HG03439 (cell line): ENCODE measurements around the gene PCDHGA9.
"Not testable (repeated sequence)": the region's sequence is repeated elsewhere in the genome, so short reads cannot be mapped to it uniquely, and the experiment has no call there.

Experiments
- ATAC-seq: cut with Tn5 transposase; IDR thresholded peaks from one replicate; pipeline ENCODE4 v1.9.1; 2021; ENCODE audit warnings: mild to moderate bottlenecking, moderate library complexity; ENCODE audit not compliant: unreplicated experiment

Gene PCDHGA9

GRCh38 chr5:141402553-141403243, at the start of gene PCDHGA9:
TSS of gene PCDHGA9 (plus strand) at chr5:141402778. CDS start at chr5:141402953, 175 bp downstream.
- ATAC-seq, result no peak

- no peak for ATAC-seq
These were observed 47.6 kb upstream of the PCDHGA9 start, which contains the start of gene PCDHGA4 for GRCh38 chr5:141354900-141355469. TSS of gene PCDHGA4 (plus strand) at chr5:141355021. CDS start at chr5:141355108, 87 bp downstream.

DNA sequence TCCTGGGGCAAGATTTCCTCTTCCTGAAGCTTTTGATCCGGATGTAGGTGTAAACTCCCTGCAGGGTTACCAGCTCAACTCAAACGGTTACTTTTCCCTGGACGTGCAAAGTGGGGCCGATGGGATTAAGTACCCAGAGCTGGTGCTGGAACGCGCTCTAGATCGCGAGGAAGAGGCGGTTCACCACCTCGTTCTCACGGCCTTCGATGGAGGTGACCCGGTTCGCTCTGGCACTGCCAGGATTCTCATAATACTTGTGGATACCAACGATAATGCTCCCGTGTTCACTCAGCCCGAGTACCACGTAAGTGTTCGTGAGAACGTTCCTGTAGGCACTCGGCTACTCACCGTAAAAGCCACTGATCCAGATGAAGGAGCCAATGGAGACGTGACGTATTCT, 46.9 kb upstream of the PCDHGA9 start:
- ATAC-seq, result no peak

DNA sequence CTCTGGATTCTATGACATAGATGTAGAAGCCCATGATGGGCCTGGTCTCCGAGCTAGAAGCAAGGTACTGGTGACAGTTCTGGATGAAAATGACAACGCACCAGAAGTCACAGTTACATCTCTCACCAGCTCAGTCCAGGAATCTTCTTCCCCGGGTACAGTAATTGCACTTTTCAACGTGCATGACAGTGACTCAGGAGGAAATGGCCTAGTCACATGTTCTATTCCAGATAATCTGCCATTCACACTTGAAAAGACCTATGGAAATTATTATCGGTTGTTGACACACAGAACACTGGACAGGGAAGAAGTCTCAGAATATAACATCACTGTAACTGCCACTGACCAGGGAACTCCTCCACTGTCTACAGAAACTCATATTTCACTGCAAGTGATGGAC, 46.4 kb upstream of the PCDHGA9 start:
- no peak for ATAC-seq

DNA sequence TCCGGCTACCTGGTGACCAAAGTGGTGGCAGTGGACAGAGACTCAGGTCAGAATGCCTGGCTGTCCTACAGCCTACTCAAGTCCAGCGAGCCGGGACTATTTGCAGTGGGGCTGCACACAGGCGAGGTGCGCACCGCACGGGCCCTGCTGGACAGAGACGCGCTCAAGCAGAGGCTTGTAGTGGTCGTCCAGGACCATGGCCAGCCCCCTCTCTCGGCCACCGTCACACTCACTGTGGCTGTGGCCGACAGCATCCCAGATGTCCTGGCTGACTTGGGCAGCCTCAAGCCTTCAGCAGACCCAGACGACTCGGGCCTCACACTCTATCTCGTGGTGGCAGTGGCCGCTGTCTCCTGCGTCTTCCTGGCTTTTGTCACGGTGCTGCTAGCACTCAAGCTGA, 45.6 kb upstream of the PCDHGA9 start:
- ATAC-seq, result no peak

- ATAC-seq, result no peak
These were observed 42.7 kb upstream of the PCDHGA9 start, which contains the start of gene PCDHGB2 for GRCh38 chr5:141359790-141360426. TSS of gene PCDHGB2 (plus strand) at chr5:141359994. CDS start at chr5:141360136, 142 bp downstream.

DNA sequence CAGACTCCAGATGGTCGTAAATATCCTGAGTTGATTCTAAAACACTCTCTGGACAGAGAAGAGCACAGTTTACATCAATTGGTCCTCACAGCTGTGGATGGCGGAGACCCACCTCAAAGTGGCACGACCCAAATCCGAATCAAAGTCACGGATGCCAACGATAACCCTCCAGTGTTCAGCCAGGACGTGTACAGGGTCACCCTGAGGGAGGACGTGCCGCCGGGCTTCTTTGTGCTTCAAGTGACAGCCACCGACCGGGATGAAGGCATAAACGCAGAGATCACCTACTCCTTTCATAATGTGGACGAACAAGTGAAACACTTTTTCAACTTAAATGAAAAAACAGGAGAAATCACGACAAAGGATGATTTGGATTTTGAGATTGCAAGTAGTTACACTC, 41.9 kb upstream of the PCDHGA9 start:
- no peak for ATAC-seq

DNA sequence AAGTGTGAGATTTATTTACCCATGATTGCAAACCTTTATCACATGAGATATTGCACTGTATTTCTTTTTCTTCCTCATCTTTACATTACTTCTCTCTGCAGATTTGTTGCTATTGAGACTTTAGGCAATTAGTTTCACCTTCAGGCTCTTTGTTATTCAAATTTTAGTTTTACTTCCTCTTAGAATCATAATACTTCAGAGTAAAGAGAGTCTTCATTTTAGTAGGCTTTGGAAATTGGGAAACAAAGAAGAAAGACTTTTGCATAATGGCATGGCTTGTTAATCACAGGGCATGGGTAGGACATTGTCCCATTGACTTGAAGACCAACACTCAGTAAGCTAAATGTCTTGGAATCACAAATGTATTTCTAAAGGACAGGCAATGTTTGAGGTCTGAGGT, 39.9 kb upstream of the PCDHGA9 start:
- ATAC-seq, result no peak

DNA sequence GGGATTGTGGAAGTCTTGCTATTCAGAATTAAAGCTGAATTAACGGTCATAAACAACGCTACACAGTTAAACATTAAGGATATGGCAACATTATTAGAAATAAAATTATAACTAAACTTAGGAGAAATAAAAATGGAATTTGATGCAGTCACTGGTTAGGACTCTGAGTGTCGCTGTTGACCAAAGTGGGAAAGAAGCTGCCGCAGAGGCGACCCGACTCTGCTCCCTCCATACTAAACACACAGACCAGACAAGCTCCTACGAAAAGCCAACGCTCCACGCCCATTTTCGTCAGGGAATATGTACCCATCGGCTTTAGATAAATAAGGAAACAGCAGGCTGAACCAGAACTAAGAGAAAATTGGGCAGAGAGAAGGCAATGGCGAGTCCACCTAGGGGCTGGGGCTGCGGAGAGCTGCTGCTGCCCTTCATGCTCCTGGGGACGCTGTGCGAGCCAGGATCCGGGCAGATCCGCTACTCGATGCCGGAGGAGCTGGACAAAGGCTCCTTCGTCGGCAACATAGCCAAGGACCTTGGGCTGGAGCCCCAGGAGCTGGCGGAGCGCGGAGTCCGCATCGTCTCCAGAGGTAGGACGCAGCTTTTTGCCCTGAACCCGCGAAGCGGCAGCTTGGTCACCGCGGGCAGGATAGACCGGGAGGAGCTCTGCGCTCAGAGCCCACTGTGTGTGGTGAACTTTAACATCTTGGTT, 38.5 kb upstream of the PCDHGA9 start, which contains the start of gene PCDHGA5:
Gene PCDHGA5 (plus strand): TSS at position 211 of the 709 bp plus-strand sequence. CDS start 169 bp downstream, at position 380.
- no peak for ATAC-seq

DNA sequence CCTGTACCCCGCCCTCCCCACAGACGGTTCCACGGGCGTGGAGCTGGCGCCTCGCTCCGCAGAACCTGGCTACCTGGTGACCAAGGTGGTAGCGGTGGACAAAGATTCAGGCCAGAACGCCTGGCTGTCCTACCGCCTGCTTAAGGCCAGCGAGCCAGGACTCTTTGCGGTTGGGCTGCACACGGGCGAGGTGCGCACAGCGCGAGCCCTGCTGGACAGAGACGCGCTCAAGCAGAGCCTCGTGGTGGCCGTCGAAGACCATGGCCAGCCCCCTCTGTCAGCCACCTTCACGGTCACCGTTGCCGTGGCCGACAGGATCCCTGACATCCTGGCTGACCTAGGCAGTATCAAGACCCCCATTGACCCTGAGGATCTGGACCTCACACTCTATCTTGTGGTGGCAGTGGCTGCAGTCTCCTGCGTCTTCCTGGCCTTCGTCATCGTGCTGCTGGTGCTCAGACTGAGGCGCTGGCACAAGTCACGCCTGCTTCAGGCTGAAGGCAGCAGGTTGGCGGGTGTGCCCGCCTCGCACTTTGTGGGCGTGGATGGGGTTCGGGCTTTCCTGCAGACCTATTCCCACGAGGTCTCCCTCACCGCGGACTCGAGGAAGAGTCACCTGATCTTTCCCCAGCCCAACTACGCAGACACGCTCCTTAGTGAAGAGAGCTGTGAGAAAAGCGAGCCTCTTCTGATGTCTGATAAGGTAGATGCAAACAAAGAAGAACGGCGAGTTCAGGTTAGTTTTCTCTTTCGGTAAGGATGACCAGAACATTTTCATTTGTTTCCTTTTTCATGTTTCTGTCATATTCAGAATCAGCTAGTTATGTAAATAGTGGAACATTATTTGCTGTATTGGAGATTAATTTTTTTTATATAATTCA, 36.3 kb upstream of the PCDHGA9 start:
- ATAC-seq, result no peak

GRCh38 chr5:141369994-141370848, 32.4 kb upstream of the PCDHGA9 start, which contains the start of gene PCDHGB3:
TSS of gene PCDHGB3 (plus strand) at chr5:141370242. CDS start at chr5:141370395, 153 bp downstream.
- peak; percentile 88 for ATAC-seq

GRCh38 chr5:141371572-141372475, 30.8 kb upstream of the PCDHGA9 start:
- no peak for ATAC-seq

DNA sequence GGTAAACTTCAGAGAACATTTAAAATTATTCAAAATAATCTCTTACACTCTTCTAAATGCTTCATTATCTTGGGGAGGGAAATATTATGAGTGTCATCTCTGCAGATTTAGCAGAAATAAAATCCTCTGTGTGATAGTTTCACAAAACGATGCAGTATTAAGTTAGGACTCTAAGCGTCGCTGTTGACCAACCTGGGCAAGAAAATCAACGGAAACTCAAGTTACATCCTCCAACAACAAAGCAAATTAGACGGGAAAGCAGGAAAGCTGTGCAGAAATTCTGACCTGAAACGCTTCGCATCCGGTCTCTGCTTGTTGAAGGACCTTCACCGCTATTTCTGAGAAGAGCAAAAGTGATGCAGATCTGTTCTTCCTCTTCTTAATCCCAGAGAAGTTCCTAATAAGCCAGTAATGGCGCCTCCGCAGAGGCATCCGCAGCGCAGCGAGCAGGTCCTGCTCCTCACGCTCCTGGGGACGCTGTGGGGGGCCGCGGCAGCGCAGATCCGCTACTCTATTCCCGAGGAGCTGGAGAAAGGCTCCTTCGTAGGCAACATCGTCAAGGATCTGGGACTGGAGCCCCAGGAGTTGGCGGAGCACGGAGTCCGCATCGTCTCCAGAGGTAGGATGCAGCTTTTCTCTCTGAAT, 28.8 kb upstream of the PCDHGA9 start, which contains the start of gene PCDHGA6:
Gene PCDHGA6 (plus strand): TSS at position 219 of the 645 bp plus-strand sequence. CDS start 193 bp downstream, at position 412.
- ATAC-seq, result no peak

DNA sequence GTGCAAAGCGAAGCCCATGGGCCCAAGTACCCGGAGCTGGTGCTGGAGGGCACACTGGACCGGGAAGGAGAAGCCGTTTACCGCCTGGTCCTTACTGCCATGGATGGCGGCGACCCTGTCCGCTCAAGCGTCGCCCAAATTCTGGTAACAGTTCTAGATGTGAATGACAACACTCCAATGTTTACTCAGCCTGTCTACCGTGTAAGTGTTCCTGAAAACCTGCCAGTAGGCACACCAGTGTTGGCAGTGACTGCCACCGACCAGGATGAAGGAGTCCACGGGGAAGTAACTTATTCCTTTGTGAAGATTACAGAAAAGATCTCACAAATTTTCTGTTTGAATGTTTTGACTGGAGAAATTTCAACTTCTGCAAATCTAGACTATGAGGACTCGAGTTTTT, 28.0 kb upstream of the PCDHGA9 start:
- no peak for ATAC-seq

DNA sequence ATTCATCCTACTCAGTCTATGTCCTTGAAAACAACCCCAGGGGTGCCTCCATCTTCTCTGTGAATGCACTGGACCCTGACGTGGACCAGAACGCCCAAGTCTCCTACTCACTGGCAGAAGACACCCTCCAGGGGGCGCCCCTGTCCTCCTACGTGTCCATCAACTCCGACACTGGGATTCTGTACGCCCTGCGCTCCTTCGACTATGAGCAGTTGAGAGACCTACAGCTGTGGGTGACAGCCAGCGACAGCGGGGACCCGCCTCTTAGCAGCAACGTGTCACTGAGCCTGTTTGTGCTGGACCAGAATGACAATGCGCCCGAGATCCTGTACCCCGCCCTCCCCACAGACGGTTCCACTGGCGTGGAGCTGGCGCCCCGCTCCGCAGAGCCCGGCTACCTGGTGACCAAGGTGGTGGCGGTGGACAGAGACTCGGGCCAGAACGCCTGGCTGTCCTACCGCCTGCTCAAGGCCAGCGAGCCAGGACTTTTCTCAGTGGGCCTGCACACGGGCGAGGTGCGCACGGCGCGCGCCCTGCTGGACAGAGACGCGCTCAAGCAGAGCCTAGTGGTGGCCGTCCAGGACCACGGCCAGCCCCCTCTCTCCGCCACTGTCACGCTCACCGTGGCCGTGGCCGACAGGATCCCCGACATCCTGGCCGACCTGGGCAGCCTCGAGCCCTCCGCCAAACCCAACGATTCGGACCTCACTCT, 27.0 kb upstream of the PCDHGA9 start:
- not testable (repeated sequence) for ATAC-seq

DNA sequence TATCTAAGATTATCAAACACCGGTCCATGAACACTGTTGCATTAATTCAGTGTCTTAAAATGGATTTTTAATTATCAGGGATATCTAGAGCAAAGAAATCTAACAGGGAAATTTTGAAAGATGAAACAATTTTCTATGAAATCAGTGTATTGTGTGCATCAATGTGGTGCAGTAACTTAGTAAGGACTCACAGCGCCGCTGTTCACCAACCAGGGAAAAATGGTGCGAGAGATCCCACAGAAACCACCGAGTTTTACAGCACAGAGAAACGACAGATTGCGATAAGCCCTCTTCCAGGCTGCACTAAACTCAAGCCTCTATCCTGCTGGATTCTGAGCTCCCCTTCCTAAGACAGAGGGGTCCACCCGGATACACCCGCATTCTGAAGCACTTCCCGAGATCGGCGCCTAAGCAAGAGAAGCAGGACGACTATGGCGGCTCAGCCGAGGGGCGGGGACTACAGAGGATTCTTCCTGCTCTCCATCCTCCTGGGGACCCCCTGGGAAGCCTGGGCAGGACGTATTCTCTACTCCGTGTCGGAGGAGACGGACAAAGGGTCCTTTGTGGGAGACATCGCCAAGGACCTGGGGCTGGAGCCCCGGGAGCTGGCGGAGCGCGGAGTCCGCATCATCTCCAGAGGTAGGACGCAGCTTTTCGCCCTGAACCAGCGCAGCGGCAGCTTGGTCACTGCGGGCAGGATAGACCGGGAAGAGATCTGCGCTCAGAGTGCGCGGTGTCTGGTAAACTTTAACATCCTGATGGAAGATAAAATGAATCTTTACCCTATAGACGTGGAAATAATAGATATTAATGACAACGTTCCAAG, 19.9 kb upstream of the PCDHGA9 start, which contains the start of gene PCDHGA7:
Gene PCDHGA7 (plus strand): TSS at position 274 of the 826 bp plus-strand sequence. CDS start 158 bp downstream, at position 432.
- no peak for ATAC-seq
